Gastroesophageal sphincter (tissue), 3 donors: ENCODE results near the gene WASF3.

Source experiments
- CTCF ChIP-seq, 4 experiments: fragments of 200-600 bp in 2 of 4; fragments of 450-650 bp in 2 of 4; sonication (generic) in 1 of 4; IDR thresholded peaks; one replicate each; pipeline ENCODE4 v1.5.1; 2017 to 2019; ENCODE audit warnings: antibody characterized with exemption in 4 of 4, mild to moderate bottlenecking in 2 of 4, moderate library complexity in 2 of 4
- POLR2A ChIP-seq, 2 donors: fragments of 450-650 bp; IDR thresholded peaks; one replicate each; pipeline ENCODE4 v1.6.1; 2017; ENCODE audit warnings: antibody characterized with exemption in 2 of 2, mild to moderate bottlenecking in 2 of 2, moderate library complexity in 1 of 2
- POLR2AphosphoS5 ChIP-seq: sonication (generic); formaldehyde crosslinking; IDR thresholded peaks from one replicate; pipeline ENCODE4 v1.6.1; 2017; ENCODE audit warnings: antibody characterized with exemption

- TF ChIP-seq CTCF (IDR thresholded peaks at IDR 0.05): no peak
- TF ChIP-seq POLR2A (IDR thresholded peaks at IDR 0.05): no peak
- no peak for TF ChIP-seq POLR2AphosphoS5
These were observed 61.2 kb downstream of the WASF3 start for GRCh38 chr13:26618726-26619125.
